Mucosa of rectum (tissue), 2 donors: ENCODE results near the gene WDR43.
A peak's percentile ranks its signal among the peaks of the same experiment; 100 is the strongest.
"Not testable (repeated sequence)": the region's sequence is repeated elsewhere in the genome, so short reads cannot be mapped to it uniquely, and the experiment has no call there.

Source experiments
- H3K27ac ChIP-seq, 2 donors: one replicate each; pipeline ENCODE4 v1.7.0; 2013; ENCODE audit warnings: inconsistent platforms in 2 of 2, low read depth in 2 of 2, low read length in 2 of 2
- H3K27me3 ChIP-seq, 2 donors: one replicate each; pipeline ENCODE4 v1.7.0; 2013; ENCODE audit warnings: low read length in 2 of 2; ENCODE audit not compliant: control insufficient read depth in 2 of 2, insufficient read depth in 2 of 2
- H3K36me3 ChIP-seq, 2 donors: one replicate each; pipeline ENCODE4 v1.7.0; 2013; ENCODE audit warnings: low read length in 2 of 2; ENCODE audit not compliant: control insufficient read depth in 2 of 2, insufficient read depth in 2 of 2
- H3K4me1 ChIP-seq, 2 donors: one replicate each; pipeline ENCODE4 v1.7.0; 2013; ENCODE audit warnings: low read length in 2 of 2, mild to moderate bottlenecking in 1 of 2; ENCODE audit not compliant: control insufficient read depth in 2 of 2, insufficient read depth in 2 of 2
- H3K4me3 ChIP-seq, 2 donors: one replicate each; pipeline ENCODE4 v1.7.0; 2013; ENCODE audit warnings: low read length in 2 of 2
- H3K9ac ChIP-seq, 2 donors: one replicate each; pipeline ENCODE4 v1.7.0; 2013; ENCODE audit warnings: low read length in 2 of 2, low read depth in 1 of 2, mild to moderate bottlenecking in 1 of 2
- H3K9me3 ChIP-seq, 2 donors: one replicate each; pipeline ENCODE4 v1.7.0; 2013; ENCODE audit warnings: low read length in 2 of 2; ENCODE audit not compliant: control insufficient read depth in 2 of 2
- donor health status: healthy.
- donor health status: Normal muscosa, but diverticular disease.

WDR43 gene

GRCh38 chr2:28977176-28977875 is 82.9 kb downstream of the WDR43 start:
- Histone ChIP-seq H3K27ac (no peak overlapping the region), H3K36me3 (no peaks in the 10 kb centered on the region), H3K9me3 (no peaks in the 10 kb centered on the region), H3K27me3 (no peaks in the 10 kb centered on the region), H3K4me1 (no peaks in the 10 kb centered on the region), H3K4me3 (no peak overlapping the region), H3K9ac (no peak overlapping the region)

GRCh38 chr2:28978001-28978400 is 83.5 kb downstream of the WDR43 start:
- not testable (repeated sequence) for H3K27me3 ChIP-seq, H3K36me3 ChIP-seq, H3K4me1 ChIP-seq, H3K4me3 ChIP-seq, H3K27ac ChIP-seq, H3K9me3 ChIP-seq, H3K9ac ChIP-seq

GRCh38 chr2:28978606-28979005 is 84.1 kb downstream of the WDR43 start:
- no peak overlapping the region for H3K9ac ChIP-seq
- no peaks in the 10 kb centered on the region for H3K4me1 ChIP-seq
- H3K36me3 ChIP-seq = no peaks in the 10 kb centered on the region
- no peaks in the 10 kb centered on the region for H3K9me3 ChIP-seq
- H3K4me3 ChIP-seq = no peak overlapping the region
- no peak overlapping the region for H3K27ac ChIP-seq
- H3K27me3 ChIP-seq = no peaks in the 10 kb centered on the region

GRCh38 chr2:28979041-28979440 is 84.6 kb downstream of the WDR43 start:
- Histone ChIP-seq H3K4me3 (no peak overlapping the region), H3K4me1 (no peaks in the 10 kb centered on the region), H3K27ac (no peak overlapping the region), H3K36me3 (no peaks in the 10 kb centered on the region), H3K9me3 (no peaks in the 10 kb centered on the region), H3K27me3 (no peaks in the 10 kb centered on the region), H3K9ac (no peak overlapping the region)

GRCh38 chr2:28979576-28980366 is 85.3 kb downstream of the WDR43 start:
- Histone ChIP-seq H3K27me3 (no peaks in the 10 kb centered on the region), H3K4me1 (no peaks in the 10 kb centered on the region), H3K9me3 (no peaks in the 10 kb centered on the region), H3K4me3 (no peak overlapping the region), H3K9ac (no peak overlapping the region), H3K27ac (no peak overlapping the region), H3K36me3 (no peaks in the 10 kb centered on the region)

- Histone ChIP-seq H3K4me3 (no peak overlapping the region), H3K27me3 (no peaks in the 10 kb centered on the region), H3K4me1 (no peaks in the 10 kb centered on the region), H3K9me3 (no peaks in the 10 kb centered on the region), H3K9ac (no peak overlapping the region), H3K27ac (peak overlapping the region in 1 of 2 donors; percentile 29), H3K36me3 (no peaks in the 10 kb centered on the region)
Observed at GRCh38 chr2:28980368-28981015, 86.0 kb downstream of the WDR43 start.

GRCh38 chr2:28981016-28981441 is 86.6 kb downstream of the WDR43 start, which contains the start of gene TOGARAM2:
Gene TOGARAM2 (plus strand): TSS chr2:28981298. CDS start chr2:28994835, 13,537 bp downstream.
- H3K27me3 ChIP-seq = no peaks in the 10 kb centered on the region
- peak within 1 kb of the TSS; percentile 29 to 49 for H3K27ac ChIP-seq
- no peaks in the 10 kb centered on the region for H3K4me1 ChIP-seq
- H3K4me3 ChIP-seq = no peak within 1 kb of the TSS
- H3K9ac ChIP-seq = peak within 1 kb of the TSS in 1 of 2 donors; percentile 3
- no peaks in the 10 kb centered on the region for H3K9me3 ChIP-seq
- H3K36me3 ChIP-seq = no peaks in the 10 kb centered on the region

- H3K4me3 ChIP-seq = no peak overlapping the region
- H3K27ac ChIP-seq = peak overlapping the region; percentile 29 to 49
- no peaks in the 10 kb centered on the region for H3K27me3 ChIP-seq
- peak overlapping the region in 1 of 2 donors; percentile 3 for H3K9ac ChIP-seq
- no peaks in the 10 kb centered on the region for H3K4me1 ChIP-seq
- no peaks in the 10 kb centered on the region for H3K9me3 ChIP-seq
- H3K36me3 ChIP-seq = no peaks in the 10 kb centered on the region
Observed at GRCh38 chr2:28981620-28982376, 87.3 kb downstream of the WDR43 start.

- H3K4me1 ChIP-seq = no peaks in the 10 kb centered on the region
- no peak overlapping the region for H3K4me3 ChIP-seq
- H3K27ac ChIP-seq = no peak overlapping the region
- no peaks in the 10 kb centered on the region for H3K9me3 ChIP-seq
- H3K27me3 ChIP-seq = no peaks in the 10 kb centered on the region
- no peak overlapping the region for H3K9ac ChIP-seq
- H3K36me3 ChIP-seq = no peaks in the 10 kb centered on the region
Observed at GRCh38 chr2:28982381-28982950, 88.0 kb downstream of the WDR43 start.
